WTC11 (cell line): ENCODE results near the gene COBL. TPM values are rescaled to one million over a fixed set of nuclear protein-coding genes. Genes with fewer than 3 reads are reported as not detected.

Source experiments
- ATAC-seq: fragments of 200-7000 bp; cut with Tn5 transposase; 2 replicates; pipeline ENCODE4 v1.10.0; 2021; ENCODE audit warnings: mild to moderate bottlenecking, moderate library complexity
- CTCF ChIA-PET: fragments of 300-600 bp; sonication (Branson Sonifier 250); formaldehyde crosslinking; loops from one replicate; lab custom pipeline; 2021; ENCODE audit warnings: antibody characterized with exemption; lab: Charles Lee
- POLR2A ChIA-PET: fragments of 350-600 bp; sonication (Branson Sonifier 250); formaldehyde crosslinking; loops from one replicate; lab custom pipeline; 2021; ENCODE audit warnings: antibody characterized with exemption; lab: Charles Lee
- DNase-seq: peaks from one replicate; pipeline ENCODE4 v3.0.0; 2021; ENCODE audit warnings: low spot score
- H3K27ac Mint-ChIP-seq: 2 replicates; pipeline ENCODE4 v1.8.0; 2021; ENCODE audit warnings: mixed read lengths
- H3K27me3 Mint-ChIP-seq: 2 replicates; pipeline ENCODE4 v1.8.0; 2021; ENCODE audit warnings: low read depth, mild to moderate bottlenecking, moderate library complexity, mixed read lengths
- H3K36me3 Mint-ChIP-seq: 2 replicates; pipeline ENCODE4 v1.8.0; 2021; ENCODE audit warnings: mixed read lengths
- H3K4me1 Mint-ChIP-seq: 2 replicates; pipeline ENCODE4 v1.8.0; 2022; ENCODE audit warnings: mixed read lengths
- H3K4me3 Mint-ChIP-seq: 2 replicates; pipeline ENCODE4 v1.8.0; 2021; ENCODE audit warnings: mild to moderate bottlenecking, moderate library complexity, mixed read lengths
- H3K9me3 Mint-ChIP-seq: 2 replicates; pipeline ENCODE4 v1.8.0; 2021; ENCODE audit warnings: mixed read lengths
- ARID4B ChIP-seq: sonication (generic); formaldehyde crosslinking; IDR thresholded peaks from 2 replicates; pipeline ENCODE4 v1.8.0; 2023; ENCODE audit warnings: missing genetic modification reagents, mild to moderate bottlenecking, borderline replicate concordance
- CREB1 ChIP-seq: sonication (generic); formaldehyde crosslinking; IDR thresholded peaks from 2 replicates; pipeline ENCODE4 v1.8.0; 2023; ENCODE audit warnings: mild to moderate bottlenecking, missing genetic modification reagents
- CTCF ChIP-seq: fragments of 200-600 bp; IDR thresholded peaks from 2 replicates; pipeline ENCODE4 v1.8.0; 2022; ENCODE audit warnings: antibody characterized with exemption
- E2F5 ChIP-seq: sonication (generic); formaldehyde crosslinking; IDR thresholded peaks from 2 replicates; pipeline ENCODE4 v1.8.1; 2022; ENCODE audit warnings: mild to moderate bottlenecking, moderate library complexity, missing genetic modification reagents
- EMX1 ChIP-seq: fragments of 250-450 bp; sonication (Bioruptor Pico); IDR thresholded peaks from 2 replicates; pipeline ENCODE4 v1.8.0; 2021; ENCODE audit warnings: mild to moderate bottlenecking
- GRHL2 ChIP-seq: fragments of 250-450 bp; sonication (Bioruptor Pico); IDR thresholded peaks from 2 replicates; pipeline ENCODE4 v1.8.0; 2022; ENCODE audit warnings: mild to moderate bottlenecking, moderate library complexity; ENCODE audit not compliant: insufficient replicate concordance, severe bottlenecking
- GTF2I ChIP-seq: fragments of 250-450 bp; sonication (Bioruptor Pico); conservative IDR thresholded peaks from 2 replicates; pipeline ENCODE4 v1.4.0; 2021; ENCODE audit warnings: mild to moderate bottlenecking
- MXD4 ChIP-seq: fragments of 250-450 bp; sonication (Bioruptor Pico); IDR thresholded peaks from 2 replicates; pipeline ENCODE4 v1.8.0; 2021; ENCODE audit warnings: mild to moderate bottlenecking, moderate library complexity, borderline replicate concordance
- MYBL2 ChIP-seq: sonication (generic); formaldehyde crosslinking; IDR thresholded peaks from 2 replicates; pipeline ENCODE4 v1.8.1; 2023; ENCODE audit warnings: mild to moderate bottlenecking, moderate library complexity, missing genetic modification reagents
- NR1H2 ChIP-seq: sonication (generic); formaldehyde crosslinking; IDR thresholded peaks from 2 replicates; pipeline ENCODE4 v1.9.0; 2021; ENCODE audit warnings: mild to moderate bottlenecking, moderate library complexity, missing genetic modification reagents
- PRRX2 ChIP-seq: fragments of 250-450 bp; sonication (Bioruptor Pico); IDR thresholded peaks from 2 replicates; pipeline ENCODE4 v1.8.0; 2021; ENCODE audit warnings: mild to moderate bottlenecking
- ZBTB43 ChIP-seq: sonication (generic); formaldehyde crosslinking; IDR thresholded peaks from 2 replicates; pipeline ENCODE4 v1.8.1; 2023; ENCODE audit warnings: mild to moderate bottlenecking, missing genetic modification reagents
- ZNF232 ChIP-seq: sonication (generic); formaldehyde crosslinking; IDR thresholded peaks from 2 replicates; pipeline ENCODE4 v1.8.0; 2022; ENCODE audit warnings: mild to moderate bottlenecking, missing genetic modification reagents
- ZNF532 ChIP-seq: fragments of 250-450 bp; sonication (Bioruptor Pico); IDR thresholded peaks from 2 replicates; pipeline ENCODE4 v1.9.0; 2021; ENCODE audit warnings: mild to moderate bottlenecking, borderline replicate concordance
- ZSCAN18 ChIP-seq: fragments of 250-450 bp; sonication (Bioruptor Pico); IDR thresholded peaks from 2 replicates; pipeline ENCODE4 v2.1.2; 2022; ENCODE audit warnings: mild to moderate bottlenecking, moderate library complexity
- total RNA-seq: library from RNA; stranded (reverse); gene quantifications from 3 replicates; pipeline ENCODE4 v1.2.3, GENCODE V29; 2021

COBL gene
- total RNA-seq, 1 experiment from 2014 or later, result 36.5 TPM

GRCh38 chr7:51346126-51346525 is 29.5 kb upstream of the COBL start (continued):
- no peak for TF ChIP-seq ARID4B (CRISPR knock-in tag)
- TF ChIP-seq MYBL2 (CRISPR knock-in tag), result no peak
- TF ChIP-seq E2F5 (CRISPR knock-in tag), result no peak
- no peak for TF ChIP-seq GTF2I (CRISPR knock-in tag)
- TF ChIP-seq GRHL2, result no peak
- TF ChIP-seq ZBTB43, result no peak
- no peak for TF ChIP-seq EMX1 (CRISPR knock-in tag)
- TF ChIP-seq PRRX2 (CRISPR knock-in tag), result no peak
- TF ChIP-seq CREB1 (CRISPR knock-in tag), result no peak

- Mint-ChIP-seq H3K9me3 (no peaks in the 10 kb centered on the region), H3K4me3 (no peak overlapping the region), H3K27ac (no peak overlapping the region), H3K4me1 (peaks cover 13% of the 10 kb centered on the region), H3K27me3 (no peaks in the 10 kb centered on the region), H3K36me3 (no peaks in the 10 kb centered on the region)
- no peak for DNase-seq
- POLR2A ChIA-PET, result no interaction called here
- CTCF ChIA-PET, result interaction anchor here (0.8 to 2.6 kb wide), 6 partner anchors 10 to 262 kb away, joined by 3 to 10 read pairs (median 4); no protein-coding TSS in a partner anchor
- TF ChIP-seq ZNF232 (no peak), CTCF (no peak), ZBTB43 (no peak), MXD4 (CRISPR knock-in tag) (no peak), NR1H2 (no peak)
- TF ChIP-seq, all 79 proteins: peak for 0
- no peak for ATAC-seq
Measured at GRCh38 chr7:51344406-51345138, 28.0 kb upstream of the COBL start.

GRCh38 chr7:51340936-51341335 is 24.3 kb upstream of the COBL start:
- POLR2A ChIA-PET, result no interaction called here
- ATAC-seq, result no peak
- DNase-seq, result no peak
- Mint-ChIP-seq H3K27ac (no peak overlapping the region), H3K4me3 (no peak overlapping the region), H3K4me1 (peaks cover 12% of the 10 kb centered on the region), H3K9me3 (no peaks in the 10 kb centered on the region), H3K36me3 (no peaks in the 10 kb centered on the region), H3K27me3 (no peaks in the 10 kb centered on the region)
- CTCF ChIA-PET, result interaction anchor here (1.0 to 1.9 kb wide), 4 partner anchors 14 to 180 kb away, joined by 3 to 5 read pairs (median 4); no protein-coding TSS in a partner anchor
- no peak for TF ChIP-seq ZNF532 (CRISPR knock-in tag)
- TF ChIP-seq ZSCAN18 (CRISPR knock-in tag), result no peak
